ENCODE results near the gene CHAC1. TPM values are rescaled to one million over a fixed set of nuclear protein-coding genes. Genes with fewer than 3 reads are reported as not detected.

CHAC1 gene
- total and polyA plus RNA-seq, 2 of the 13 experiments (the other 11 are each of a cell fraction or from before 2014, with no cell fraction given) = 0.44 TPM; not detected in 1

DNA sequence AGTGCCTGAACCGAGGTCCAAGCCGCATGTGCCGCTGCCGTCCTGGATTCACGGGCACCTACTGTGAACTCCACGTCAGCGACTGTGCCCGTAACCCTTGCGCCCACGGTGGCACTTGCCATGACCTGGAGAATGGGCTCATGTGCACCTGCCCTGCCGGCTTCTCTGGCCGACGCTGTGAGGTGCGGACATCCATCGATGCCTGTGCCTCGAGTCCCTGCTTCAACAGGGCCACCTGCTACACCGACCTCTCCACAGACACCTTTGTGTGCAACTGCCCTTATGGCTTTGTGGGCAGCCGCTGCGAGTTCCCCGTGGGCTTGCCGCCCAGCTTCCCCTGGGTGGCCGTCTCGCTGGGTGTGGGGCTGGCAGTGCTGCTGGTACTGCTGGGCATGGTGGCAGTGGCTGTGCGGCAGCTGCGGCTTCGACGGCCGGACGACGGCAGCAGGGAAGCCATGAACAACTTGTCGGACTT is 17.0 kb upstream of the CHAC1 start (continued):
- TF ChIP-seq, protein P1, sequence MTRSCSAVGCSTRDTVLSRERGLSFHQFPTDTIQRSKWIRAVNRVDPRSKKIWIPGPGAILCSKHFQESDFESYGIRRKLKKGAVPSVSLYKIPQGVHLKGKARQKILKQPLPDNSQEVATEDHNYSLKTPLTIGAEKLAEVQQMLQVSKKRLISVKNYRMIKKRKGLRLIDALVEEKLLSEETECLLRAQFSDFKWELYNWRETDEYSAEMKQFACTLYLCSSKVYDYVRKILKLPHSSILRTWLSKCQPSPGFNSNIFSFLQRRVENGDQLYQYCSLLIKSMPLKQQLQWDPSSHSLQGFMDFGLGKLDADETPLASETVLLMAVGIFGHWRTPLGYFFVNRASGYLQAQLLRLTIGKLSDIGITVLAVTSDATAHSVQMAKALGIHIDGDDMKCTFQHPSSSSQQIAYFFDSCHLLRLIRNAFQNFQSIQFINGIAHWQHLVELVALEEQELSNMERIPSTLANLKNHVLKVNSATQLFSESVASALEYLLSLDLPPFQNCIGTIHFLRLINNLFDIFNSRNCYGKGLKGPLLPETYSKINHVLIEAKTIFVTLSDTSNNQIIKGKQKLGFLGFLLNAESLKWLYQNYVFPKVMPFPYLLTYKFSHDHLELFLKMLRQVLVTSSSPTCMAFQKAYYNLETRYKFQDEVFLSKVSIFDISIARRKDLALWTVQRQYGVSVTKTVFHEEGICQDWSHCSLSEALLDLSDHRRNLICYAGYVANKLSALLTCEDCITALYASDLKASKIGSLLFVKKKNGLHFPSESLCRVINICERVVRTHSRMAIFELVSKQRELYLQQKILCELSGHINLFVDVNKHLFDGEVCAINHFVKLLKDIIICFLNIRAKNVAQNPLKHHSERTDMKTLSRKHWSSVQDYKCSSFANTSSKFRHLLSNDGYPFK (CRISPR knock-in tag; IDR thresholded peaks at IDR 0.05; ENCODE audit: borderline replicate concordance) = no peak
- no peak for TF ChIP-seq HMGXB4 (CRISPR knock-in tag; IDR thresholded peaks at IDR 0.05; ENCODE audit: borderline replicate concordance in 1 of 2, low read depth in 1 of 2)
- TF ChIP-seq TEAD3 (CRISPR knock-in tag; optimal IDR thresholded peaks at IDR 0.05; ENCODE audit: borderline replicate concordance) = no peak
- no peak for TF ChIP-seq SP5 (CRISPR knock-in tag; IDR thresholded peaks at IDR 0.05; ENCODE audit: borderline replicate concordance, low read depth)
- peak; percentile 41; the same call in 1 of the 2 replicates for TF ChIP-seq ZNF274 (CRISPR knock-in tag; IDR thresholded peaks at IDR 0.05)
- TF ChIP-seq ZNF674 (CRISPR knock-in tag; IDR thresholded peaks at IDR 0.05; ENCODE audit: low read depth) = no peak
- TF ChIP-seq SMAD3 (CRISPR knock-in tag; IDR thresholded peaks at IDR 0.05) = no peak
- no peak for TF ChIP-seq ZNF747 (CRISPR knock-in tag; IDR thresholded peaks at IDR 0.05; ENCODE audit: borderline replicate concordance)
- no peak for TF ChIP-seq ZNF441 (CRISPR knock-in tag; IDR thresholded peaks at IDR 0.05; ENCODE audit: borderline replicate concordance)
- no peak for TF ChIP-seq MTF1 (CRISPR knock-in tag; IDR thresholded peaks at IDR 0.05)
- no peak for TF ChIP-seq STAT6 (CRISPR knock-in tag; IDR thresholded peaks at IDR 0.05; ENCODE audit: borderline replicate concordance)
- TF ChIP-seq ZNF383 (CRISPR knock-in tag; IDR thresholded peaks at IDR 0.05; ENCODE audit: borderline replicate concordance) = no peak
- TF ChIP-seq HNRNPL (IDR thresholded peaks at IDR 0.05; ENCODE audit: low read depth, low read length) = peak; percentile 46; the same call in 1 of the 2 replicates
- no peak for TF ChIP-seq KMT2B (CRISPR knock-in tag; IDR thresholded peaks at IDR 0.05)
- TF ChIP-seq SNAI1 (CRISPR knock-in tag; IDR thresholded peaks at IDR 0.05; ENCODE audit: borderline replicate concordance) = no peak
- TF ChIP-seq, protein P2, sequence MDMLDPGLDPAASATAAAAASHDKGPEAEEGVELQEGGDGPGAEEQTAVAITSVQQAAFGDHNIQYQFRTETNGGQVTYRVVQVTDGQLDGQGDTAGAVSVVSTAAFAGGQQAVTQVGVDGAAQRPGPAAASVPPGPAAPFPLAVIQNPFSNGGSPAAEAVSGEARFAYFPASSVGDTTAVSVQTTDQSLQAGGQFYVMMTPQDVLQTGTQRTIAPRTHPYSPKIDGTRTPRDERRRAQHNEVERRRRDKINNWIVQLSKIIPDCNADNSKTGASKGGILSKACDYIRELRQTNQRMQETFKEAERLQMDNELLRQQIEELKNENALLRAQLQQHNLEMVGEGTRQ (IDR thresholded peaks at IDR 0.05; ENCODE audit: low read depth, low read length) = no peak
- TF ChIP-seq, protein P2 (CRISPR knock-in tag; IDR thresholded peaks at IDR 0.05; ENCODE audit: borderline replicate concordance) = no peak
- TF ChIP-seq ZBTB42 (CRISPR knock-in tag; IDR thresholded peaks at IDR 0.05) = no peak
- TF ChIP-seq, protein P3, sequence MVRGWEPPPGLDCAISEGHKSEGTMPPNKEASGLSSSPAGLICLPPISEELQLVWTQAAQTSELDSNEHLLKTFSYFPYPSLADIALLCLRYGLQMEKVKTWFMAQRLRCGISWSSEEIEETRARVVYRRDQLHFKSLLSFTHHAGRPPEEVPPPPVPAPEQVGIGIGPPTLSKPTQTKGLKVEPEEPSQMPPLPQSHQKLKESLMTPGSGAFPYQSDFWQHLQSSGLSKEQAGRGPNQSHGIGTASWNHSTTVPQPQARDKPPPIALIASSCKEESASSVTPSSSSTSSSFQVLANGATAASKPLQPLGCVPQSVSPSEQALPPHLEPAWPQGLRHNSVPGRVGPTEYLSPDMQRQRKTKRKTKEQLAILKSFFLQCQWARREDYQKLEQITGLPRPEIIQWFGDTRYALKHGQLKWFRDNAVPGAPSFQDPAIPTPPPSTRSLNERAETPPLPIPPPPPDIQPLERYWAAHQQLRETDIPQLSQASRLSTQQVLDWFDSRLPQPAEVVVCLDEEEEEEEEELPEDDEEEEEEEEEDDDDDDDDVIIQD (CRISPR knock-in tag; IDR thresholded peaks at IDR 0.05; ENCODE audit: low read depth) = no peak
